Lung (tissue), 12 donors: ENCODE results near the gene C2CD3. TPM values are rescaled to one million over a fixed set of nuclear protein-coding genes. Genes with fewer than 3 reads are reported as not detected.
"Not testable (repeated sequence)": the region's sequence is repeated elsewhere in the genome, so short reads cannot be mapped to it uniquely, and the experiment has no call there.

Experiments used
- ATAC-seq: fragments of 200-7000 bp; cut with Tn5 transposase; one replicate; pipeline ENCODE4 v1.9.1; 2020; ENCODE audit warnings: moderate number of reproducible peaks; ENCODE audit not compliant: insufficient read depth, low FRiP score
- DNase-seq, 3 donors: peaks; one replicate each; pipeline ENCODE4 v3.0.0-alpha.2; 2013 to 2017
- H3K27ac ChIP-seq, 2 donors: one replicate each; pipeline ENCODE4 v1.5.1; 2013; ENCODE audit warnings: mild to moderate bottlenecking in 2 of 2, moderate library complexity in 2 of 2, control low read depth in 1 of 2, inconsistent platforms in 1 of 2, low read depth in 1 of 2, low read length in 1 of 2
- H3K27me3 ChIP-seq, 3 donors: one replicate each; pipeline ENCODE4 v1.5.1; 2013; ENCODE audit warnings: low read length in 2 of 3; ENCODE audit not compliant: control insufficient read depth in 3 of 3, insufficient read depth in 3 of 3
- H3K36me3 ChIP-seq, 4 donors: one replicate each; pipeline ENCODE4 v1.5.1; 2013; ENCODE audit warnings: low read length in 4 of 4, mild to moderate bottlenecking in 1 of 4, moderate library complexity in 1 of 4; ENCODE audit not compliant: control insufficient read depth in 4 of 4, insufficient read depth in 4 of 4
- H3K4me1 ChIP-seq, 5 donors: one replicate each; pipeline ENCODE4 v1.5.1; 2013; ENCODE audit warnings: low read length in 5 of 5, mild to moderate bottlenecking in 2 of 5, moderate library complexity in 1 of 5; ENCODE audit not compliant: control insufficient read depth in 5 of 5, insufficient read depth in 5 of 5
- H3K4me3 ChIP-seq: one replicate; pipeline ENCODE4 v1.5.1; 2013; ENCODE audit warnings: mild to moderate bottlenecking, control low read depth, moderate library complexity
- H3K9ac ChIP-seq, 2 donors: one replicate each; pipeline ENCODE4 v1.5.1; 2013; ENCODE audit warnings: low read length in 2 of 2, control low read depth in 1 of 2; ENCODE audit not compliant: insufficient read depth in 1 of 2
- H3K9me3 ChIP-seq, 4 donors: one replicate each; pipeline ENCODE4 v1.5.1; 2013; ENCODE audit warnings: low read length in 3 of 4, mild to moderate bottlenecking in 1 of 4, moderate library complexity in 1 of 4; ENCODE audit not compliant: control insufficient read depth in 4 of 4, insufficient read depth in 3 of 4
- WGBS, 2 donors: extraction: QIAGEN DNeasy Blood & Tissue Kit; methylation state at CpG; one replicate each; pipeline ENCODE4 v1.1.7; 2013; 5-methylcytosine and 5-hydroxymethylcytosine counted together
- polyA plus RNA-seq, 2 donors: library from polyadenylated mRNA; stranded (reverse); fragments of 200-250 nt; gene quantifications; one replicate each; pipeline ENCODE4 v1.2.1, GENCODE V29; 2013
- total RNA-seq, 2 donors: library from RNA; depleted of rRNA in 1 of 2; stranded (reverse); fragments of >200 nt in 1 of 2; gene quantifications; one replicate each; pipeline ENCODE4 v1.2.1, GENCODE V29; 2014 to 2021
- TF ChIP-seq, protein P1 (sequence below): IDR thresholded peaks from 2 replicates; pipeline ENCODE4 v1.5.1; 2012; ENCODE audit warnings: mild to moderate bottlenecking; ENCODE audit errors: control extremely low read depth, extremely low read depth
- donor health status: control.
- donor health status: control.
- donor health status: Bipolar disorder and iron deficiency.
- donor health status: healthy.
- donor health status: DM: yes; HTN: yes; CAD: no.

C2CD3 gene
- total and polyA plus RNA-seq, 4 donors: 10.2 to 31.3 (median 20.7) TPM

- Histone ChIP-seq H3K27me3 (no peaks in the 10 kb centered on the region), H3K4me1 (peaks cover 0 to 1% (median 0%) of the 10 kb centered on the region in 5 donors), H3K9ac (no peak overlapping the region), H3K9me3 (no peaks in the 10 kb centered on the region), H3K36me3 (peaks cover 0 to 1% (median under 1%) of the 10 kb centered on the region in 4 donors), H3K27ac (no peak overlapping the region), H3K4me3 (no peak overlapping the region)
- ATAC-seq (no peak), DNase-seq (no peak)
- WGBS, 2 donors: 98 to 99% methylated on average over 4 of the region's 4 CpGs
- TF ChIP-seq, protein P1, sequence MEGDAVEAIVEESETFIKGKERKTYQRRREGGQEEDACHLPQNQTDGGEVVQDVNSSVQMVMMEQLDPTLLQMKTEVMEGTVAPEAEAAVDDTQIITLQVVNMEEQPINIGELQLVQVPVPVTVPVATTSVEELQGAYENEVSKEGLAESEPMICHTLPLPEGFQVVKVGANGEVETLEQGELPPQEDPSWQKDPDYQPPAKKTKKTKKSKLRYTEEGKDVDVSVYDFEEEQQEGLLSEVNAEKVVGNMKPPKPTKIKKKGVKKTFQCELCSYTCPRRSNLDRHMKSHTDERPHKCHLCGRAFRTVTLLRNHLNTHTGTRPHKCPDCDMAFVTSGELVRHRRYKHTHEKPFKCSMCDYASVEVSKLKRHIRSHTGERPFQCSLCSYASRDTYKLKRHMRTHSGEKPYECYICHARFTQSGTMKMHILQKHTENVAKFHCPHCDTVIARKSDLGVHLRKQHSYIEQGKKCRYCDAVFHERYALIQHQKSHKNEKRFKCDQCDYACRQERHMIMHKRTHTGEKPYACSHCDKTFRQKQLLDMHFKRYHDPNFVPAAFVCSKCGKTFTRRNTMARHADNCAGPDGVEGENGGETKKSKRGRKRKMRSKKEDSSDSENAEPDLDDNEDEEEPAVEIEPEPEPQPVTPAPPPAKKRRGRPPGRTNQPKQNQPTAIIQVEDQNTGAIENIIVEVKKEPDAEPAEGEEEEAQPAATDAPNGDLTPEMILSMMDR: no peak
Measured at GRCh38 chr11:74144592-74144991, 26.2 kb downstream of the C2CD3 start.

DNA sequence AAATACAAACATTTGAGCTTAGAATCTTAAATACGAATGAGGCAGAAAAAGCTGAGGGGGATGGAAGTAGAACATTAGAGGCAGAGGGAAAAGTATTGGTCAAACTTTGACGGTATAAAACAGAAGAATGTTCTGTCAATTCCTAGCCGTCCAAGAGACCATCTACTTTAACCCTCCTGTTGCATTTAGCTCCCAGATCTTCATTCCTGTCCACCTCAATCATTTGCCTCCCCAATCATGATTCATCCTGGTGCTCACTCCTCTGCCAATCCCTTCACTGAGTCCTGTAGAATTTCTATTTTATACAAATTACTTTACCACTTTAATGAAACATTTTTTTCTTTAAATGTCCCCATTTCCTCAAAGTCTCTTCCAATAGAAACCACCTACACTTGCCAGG, 28.2 kb downstream of the C2CD3 start:
- peaks cover 1 to 8% (median 6%) of the 10 kb centered on the region in 4 donors for H3K36me3 ChIP-seq
- WGBS, 2 donors: 90 to 99% methylated on average over 3 of the region's 3 CpGs
- TF ChIP-seq, protein P1: no peak
- no peak overlapping the region for H3K27ac ChIP-seq
- ATAC-seq (no peak), DNase-seq (no peak)
- no peaks in the 10 kb centered on the region for H3K9me3 ChIP-seq
- H3K9ac ChIP-seq: no peak overlapping the region
- peaks cover 0 to 10% (median 0%) of the 10 kb centered on the region in 5 donors for H3K4me1 ChIP-seq
- H3K4me3 ChIP-seq: no peak overlapping the region
- no peaks in the 10 kb centered on the region for H3K27me3 ChIP-seq

DNA sequence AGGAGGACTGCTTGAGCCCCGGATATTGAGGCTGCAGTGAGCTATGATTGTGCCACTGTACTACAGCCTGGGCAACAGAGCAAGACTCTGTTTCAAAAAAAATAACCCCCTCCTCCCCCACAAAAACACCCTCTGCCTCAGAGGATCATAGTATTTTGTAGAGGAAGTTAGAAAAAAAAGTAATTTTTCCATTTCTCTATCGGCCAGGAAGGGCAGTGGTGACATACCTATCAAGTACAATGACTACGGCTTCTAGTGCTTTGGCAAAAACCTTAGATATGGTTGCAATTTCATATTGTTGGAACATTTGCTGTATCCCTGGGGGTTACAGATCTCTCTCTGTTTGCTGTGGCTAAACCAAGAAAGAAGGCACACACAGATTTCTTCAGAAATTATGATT, 28.9 kb downstream of the C2CD3 start:
- Histone ChIP-seq H3K9ac (no peak overlapping the region), H3K36me3 (peaks cover 1 to 8% (median 6%) of the 10 kb centered on the region in 4 donors), H3K27ac (no peak overlapping the region), H3K27me3 (no peaks in the 10 kb centered on the region), H3K4me3 (no peak overlapping the region), H3K9me3 (no peaks in the 10 kb centered on the region), H3K4me1 (peaks cover 0 to 10% (median 0%) of the 10 kb centered on the region in 5 donors)
- DNase-seq (no peak), ATAC-seq (no peak)
- TF ChIP-seq, protein P1: no peak
- WGBS, 2 donors: 70 to 74% methylated on average over 3 of the region's 3 CpGs

GRCh38 chr11:74141241-74141695, 29.5 kb downstream of the C2CD3 start:
- no peak for ATAC-seq
- DNase-seq: peak in 1 of 3 donors; percentile 0
- Histone ChIP-seq H3K9ac (no peak overlapping the region), H3K9me3 (no peaks in the 10 kb centered on the region), H3K36me3 (peaks cover 1 to 9% (median 7%) of the 10 kb centered on the region in 4 donors), H3K4me3 (no peak overlapping the region), H3K4me1 (peaks cover 0 to 10% (median 0%) of the 10 kb centered on the region in 5 donors), H3K27ac (no peak overlapping the region), H3K27me3 (no peaks in the 10 kb centered on the region)
- 76% methylated on average over 2 of the region's 2 CpGs for WGBS, 2 donors
- TF ChIP-seq, protein P1: no peak

DNA sequence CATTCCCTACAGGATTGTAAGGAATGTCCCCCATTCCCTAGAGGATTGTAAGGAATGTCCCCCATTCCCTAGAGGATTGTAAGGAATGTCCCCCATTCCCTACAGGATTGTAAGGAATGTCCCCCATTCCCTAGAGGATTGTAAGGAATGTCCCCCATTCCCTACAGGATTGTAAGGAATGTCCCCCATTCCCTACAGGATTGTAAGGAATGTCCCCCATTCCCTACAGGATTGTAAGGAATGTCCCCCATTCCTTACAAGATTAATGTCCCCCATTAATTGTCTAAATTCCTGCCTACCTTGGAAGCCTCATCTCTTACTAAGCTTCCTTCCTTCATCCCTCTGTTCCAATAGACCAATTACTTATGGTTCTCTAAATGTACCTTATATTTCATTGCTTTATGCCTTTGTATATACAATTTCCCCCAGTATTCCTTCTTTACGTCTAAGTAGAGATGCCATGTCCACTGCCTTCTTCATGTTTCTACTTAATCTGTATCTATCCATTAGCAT, 30.8 kb downstream of the C2CD3 start:
- not testable (repeated sequence) for ATAC-seq, H3K9ac ChIP-seq, H3K27ac ChIP-seq, H3K4me1 ChIP-seq, H3K9me3 ChIP-seq, DNase-seq, H3K27me3 ChIP-seq, H3K4me3 ChIP-seq
- H3K36me3 ChIP-seq: peaks cover 5 to 18% (median 12%) of the 10 kb centered on the region in 4 donors
- WGBS, 2 donors: 93 to 95% methylated on average over 1 of the region's 1 CpG
